Measurements from ENCODE around the gene CCSER1.

The CCSER1 gene

GRCh38 chr4:90841676-90842075 lies 714.5 kb downstream of the CCSER1 start:
- no peak for DNase-seq (ENCODE audit: low spot score)
- no peak for TF ChIP-seq CTCF (IDR thresholded peaks at IDR 0.05; ENCODE audit: extremely low read depth, missing control alignments)

GRCh38 chr4:90842960-90843359 lies 715.8 kb downstream of the CCSER1 start:
- no peak for TF ChIP-seq CTCF (IDR thresholded peaks at IDR 0.05; ENCODE audit: extremely low read depth, missing control alignments)
- DNase-seq (ENCODE audit: low spot score) = peak; percentile 4

GRCh38 chr4:90844241-90844640 lies 717.0 kb downstream of the CCSER1 start:
- no peak for TF ChIP-seq CTCF (IDR thresholded peaks at IDR 0.05; ENCODE audit: extremely low read depth, missing control alignments)
- DNase-seq (ENCODE audit: low spot score) = no peak

GRCh38 chr4:90845777-90846176 lies 718.6 kb downstream of the CCSER1 start:
- no peak for DNase-seq (ENCODE audit: low spot score)
- no peak for TF ChIP-seq CTCF (IDR thresholded peaks at IDR 0.05; ENCODE audit: extremely low read depth, missing control alignments)

GRCh38 chr4:90852237-90852636 lies 725.0 kb downstream of the CCSER1 start:
- TF ChIP-seq CTCF (IDR thresholded peaks at IDR 0.05; ENCODE audit: extremely low read depth, missing control alignments) = no peak
- DNase-seq (ENCODE audit: low spot score) = no peak

GRCh38 chr4:90855111-90855510 lies 727.9 kb downstream of the CCSER1 start:
- no peak for DNase-seq (ENCODE audit: low spot score)
- TF ChIP-seq CTCF (IDR thresholded peaks at IDR 0.05; ENCODE audit: extremely low read depth, missing control alignments) = no peak

- no peak for DNase-seq (ENCODE audit: low spot score)
- TF ChIP-seq CTCF (IDR thresholded peaks at IDR 0.05; ENCODE audit: extremely low read depth, missing control alignments) = no peak
Measured at GRCh38 chr4:90857081-90857820, 730.1 kb downstream of the CCSER1 start.
